GM23248 (cell line): ENCODE data around the gene ENKD1. TPM values are rescaled to one million over a fixed set of nuclear protein-coding genes. Genes with fewer than 3 reads are reported as not detected.

Source experiments
- DNase-seq: peaks from one replicate; pipeline ENCODE4 v3.0.0-alpha.2; 2015
- H2AFZ ChIP-seq: fragments of 200-600 bp; sonication (generic); 2 replicates; pipeline ENCODE4 v1.6.1; 2016; ENCODE audit warnings: antibody characterized with exemption
- H3F3A ChIP-seq: fragments of 200-600 bp; sonication (generic); 2 replicates; pipeline ENCODE4 v1.6.1; 2016; ENCODE audit warnings: mild to moderate bottlenecking, antibody characterized with exemption, mixed run types; ENCODE audit not compliant: insufficient read depth
- H3K27ac ChIP-seq: fragments of 200-600 bp; sonication (generic); 2 replicates; pipeline ENCODE4 v1.5.1; 2016; ENCODE audit warnings: mild to moderate bottlenecking
- H3K27me3 ChIP-seq: fragments of 200-600 bp; sonication (generic); replicated peaks from 2 replicates; pipeline ENCODE4 v1.6.1; 2016; ENCODE audit warnings: mild to moderate bottlenecking; ENCODE audit not compliant: insufficient read depth
- H3K36me3 ChIP-seq: fragments of 200-600 bp; sonication (generic); 2 replicates; pipeline ENCODE4 v1.6.1; 2016; ENCODE audit warnings: low read depth, mild to moderate bottlenecking
- H3K4me1 ChIP-seq: fragments of 200-600 bp; sonication (generic); 2 replicates; pipeline ENCODE4 v1.6.1; 2016; ENCODE audit warnings: mild to moderate bottlenecking; ENCODE audit not compliant: insufficient read depth
- H3K4me2 ChIP-seq: fragments of 200-600 bp; sonication (generic); one replicate; pipeline ENCODE4 v1.6.1; 2016; ENCODE audit warnings: mild to moderate bottlenecking; ENCODE audit not compliant: unreplicated experiment
- H3K4me3 ChIP-seq: fragments of 200-600 bp; sonication (generic); 2 replicates; pipeline ENCODE4 v1.5.1; 2016; ENCODE audit warnings: mild to moderate bottlenecking
- H3K79me2 ChIP-seq: fragments of 200-600 bp; sonication (generic); 2 replicates; pipeline ENCODE4 v1.6.1; 2016; ENCODE audit warnings: mild to moderate bottlenecking; ENCODE audit not compliant: insufficient read depth
- H3K9ac ChIP-seq: fragments of 200-600 bp; sonication (generic); 2 replicates; pipeline ENCODE4 v1.6.1; 2016; ENCODE audit warnings: mild to moderate bottlenecking
- H3K9me2 ChIP-seq: fragments of 200-600 bp; sonication (generic); 2 replicates; pipeline ENCODE4 v1.6.1; 2016; ENCODE audit warnings: mixed run types, mild to moderate bottlenecking, moderate library complexity; ENCODE audit not compliant: insufficient read depth
- H3K9me3 ChIP-seq: fragments of 200-600 bp; sonication (generic); one replicate; pipeline ENCODE4 v1.6.1; 2017; ENCODE audit warnings: low read depth
- H4K20me1 ChIP-seq: fragments of 200-600 bp; sonication (generic); 2 replicates; pipeline ENCODE4 v1.6.0; 2016; ENCODE audit not compliant: insufficient read depth
- EZH2 ChIP-seq: fragments of 200-600 bp; sonication (generic); IDR thresholded peaks from 2 replicates; pipeline ENCODE4 v1.6.1; 2018; ENCODE audit warnings: antibody characterized with exemption, mild to moderate bottlenecking; ENCODE audit not compliant: insufficient read depth, poor library complexity, severe bottlenecking
- EZH2phosphoT487 ChIP-seq: fragments of 200-600 bp; sonication (generic); IDR thresholded peaks from 2 replicates; pipeline ENCODE4 v1.6.1; 2018; ENCODE audit warnings: antibody characterized with exemption, moderate library complexity, mild to moderate bottlenecking, low read depth; ENCODE audit not compliant: insufficient read depth
- WGBS, 2 experiments: methylation state at CpG; one replicate each; pipeline ENCODE4 v1.1.6; 2015 to 2017; ENCODE audit warnings: low lambda C conversion rate in 2 of 2, low coverage in 1 of 2; ENCODE audit errors: missing lambda C conversion rate in 2 of 2; 5-methylcytosine and 5-hydroxymethylcytosine counted together
- in situ Hi-C: fragments of 300-500 bp; cut with MboI; formaldehyde crosslinking; loops from 2 replicates; pipeline ENCODE4 v1.15.0; 2020
- polyA plus RNA-seq: library from polyadenylated mRNA; unstranded; fragments of >200 nt; fragmentation: Nextera tagmentation; extraction: Ambion mirVana; gene quantifications from 2 replicates; pipeline ENCODE4 v1.2.1, GENCODE V29; 2016
- total RNA-seq: library from RNA; depleted of rRNA; stranded (reverse); fragments of >200 nt; shearing (Covaris generic); gene quantifications from 2 replicates; pipeline ENCODE4 v1.2.3, GENCODE V29; 2014

The ENKD1 gene
- total and polyA plus RNA-seq, 2 experiments from 2014 or later: 8.3 to 11.2 TPM

GRCh38 chr16:67672306-67672705 lies 5.8 kb upstream of the ENKD1 start:
- no peak for DNase-seq
- no peak overlapping the region for H3K27ac ChIP-seq
- in situ Hi-C loops: loop anchor here (10.0 kb wide), 1 partner anchor 132 kb away; the partner anchor contains the start of genes RANBP10 and TSNAXIP1
- H3K27me3 ChIP-seq: no peaks in the 10 kb centered on the region
- H3K79me2 ChIP-seq: no peaks in the 10 kb centered on the region
- H3K36me3 ChIP-seq: no peaks in the 10 kb centered on the region
- no peak overlapping the region for H3K4me2 ChIP-seq
- no peak overlapping the region for H3K9ac ChIP-seq
- WGBS, 2 experiments: 16 to 33% methylated on average over 3 to 4 of the region's 4 CpGs
- no peak overlapping the region for H3K4me3 ChIP-seq
- peaks cover 4% of the 10 kb centered on the region; the same call in 1 of the 2 replicates for H3K4me1 ChIP-seq
- no peaks in the 10 kb centered on the region for H3K9me3 ChIP-seq
- no peaks in the 10 kb centered on the region for H4K20me1 ChIP-seq
- TF ChIP-seq EZH2 (no peak), EZH2phosphoT487 (no peak)
- no peaks in the 10 kb centered on the region for H3K9me2 ChIP-seq
- H2AFZ ChIP-seq: no peak overlapping the region
- no peaks in the 10 kb centered on the region for H3F3A ChIP-seq

GRCh38 chr16:67669499-67670101 lies 3.0 kb upstream of the ENKD1 start:
- no peaks in the 10 kb centered on the region for H3K36me3 ChIP-seq
- no peak overlapping the region for H3K9ac ChIP-seq
- in situ Hi-C loops: loop anchor here (10.0 kb wide), 1 partner anchor 135 kb away; the partner anchor contains the start of genes RANBP10 and TSNAXIP1
- TF ChIP-seq EZH2 (no peak), EZH2phosphoT487 (no peak)
- H3K27me3 ChIP-seq: no peaks in the 10 kb centered on the region
- H2AFZ ChIP-seq: no peak overlapping the region
- H3K9me3 ChIP-seq: no peaks in the 10 kb centered on the region
- no peak overlapping the region for H3K4me2 ChIP-seq
- H3K9me2 ChIP-seq: no peaks in the 10 kb centered on the region
- no peaks in the 10 kb centered on the region for H3F3A ChIP-seq
- peaks cover 10% of the 10 kb centered on the region for H3K4me1 ChIP-seq
- H3K4me3 ChIP-seq: no peak overlapping the region
- no peak for DNase-seq
- WGBS, 2 experiments: 90 to 91% methylated on average over 10 of the region's 10 CpGs
- no peaks in the 10 kb centered on the region for H4K20me1 ChIP-seq
- H3K79me2 ChIP-seq: peaks cover 11% of the 10 kb centered on the region
- no peak overlapping the region for H3K27ac ChIP-seq

GRCh38 chr16:67668495-67669157 lies 2.1 kb upstream of the ENKD1 start:
- peak; percentile 20 for DNase-seq
- Histone ChIP-seq H3K4me1 (peaks cover 10% of the 10 kb centered on the region), H3F3A (no peaks in the 10 kb centered on the region), H4K20me1 (no peaks in the 10 kb centered on the region), H3K27me3 (no peaks in the 10 kb centered on the region), H3K9ac (no peak overlapping the region), H3K4me2 (no peak overlapping the region), H3K79me2 (peaks cover 11% of the 10 kb centered on the region), H3K9me2 (no peaks in the 10 kb centered on the region), H3K36me3 (no peaks in the 10 kb centered on the region), H2AFZ (no peak overlapping the region), H3K4me3 (no peak overlapping the region), H3K27ac (no peak overlapping the region), H3K9me3 (no peaks in the 10 kb centered on the region)
- TF ChIP-seq EZH2phosphoT487: no peak
- no peak for TF ChIP-seq EZH2
- in situ Hi-C loops: no loop called here
- 94 to 97% methylated on average over 6 of the region's 6 CpGs for WGBS, 2 experiments

GRCh38 chr16:67667817-67668494 lies 1.4 kb upstream of the ENKD1 start:
- peaks cover 11% of the 10 kb centered on the region for H3K79me2 ChIP-seq
- TF ChIP-seq EZH2phosphoT487: no peak
- in situ Hi-C loops: no loop called here
- 14% methylated on average over 15 to 18 of the region's 18 CpGs for WGBS, 2 experiments
- H4K20me1 ChIP-seq: no peaks in the 10 kb centered on the region
- H3K27ac ChIP-seq: peak overlapping the region; percentile 49
- H3K27me3 ChIP-seq: no peaks in the 10 kb centered on the region
- no peaks in the 10 kb centered on the region for H3K36me3 ChIP-seq
- peak overlapping the region; percentile 82 for H3K4me2 ChIP-seq
- no peaks in the 10 kb centered on the region for H3K9me2 ChIP-seq
- H3K4me3 ChIP-seq: peak overlapping the region; percentile 82; the same call in 1 of the 2 replicates
- peak; percentile 97 for DNase-seq
- peaks cover 10% of the 10 kb centered on the region for H3K4me1 ChIP-seq
- H3F3A ChIP-seq: no peaks in the 10 kb centered on the region
- H3K9ac ChIP-seq: peak overlapping the region; percentile 79
- H2AFZ ChIP-seq: peak overlapping the region; percentile 93
- no peaks in the 10 kb centered on the region for H3K9me3 ChIP-seq
